ENCODE results near the gene THOC2. TPM values are rescaled to one million over a fixed set of nuclear protein-coding genes. Genes with fewer than 3 reads are reported as not detected.

THOC2 gene
- polyA plus RNA-seq, 3 donors = 113 to 143 (median 133) TPM

Other genes with a start within 250 kb of the THOC2 start
- gene XIAP, start 127.0 kb upstream of the THOC2 start, polyA plus RNA-seq (ENCODE audit: insufficient read length in 3 of 3) = 10 to 100 TPM; 42.1 to 43.9 (median 43.2) TPM
- gene STAG2, start 228.7 kb upstream of the THOC2 start, polyA plus RNA-seq (ENCODE audit: insufficient read length in 3 of 3) = 100 to 1,000 TPM; 110 to 127 (median 121) TPM